Sigmoid colon (tissue), 4 donors: ENCODE results near the gene TRAPPC2.

ENCODE experiments used
- CTCF ChIP-seq, 4 experiments: fragments of 450-650 bp in 3 of 4; fragments of 200-600 bp in 1 of 4; IDR thresholded peaks; one replicate each; pipeline ENCODE4 v1.5.1; 2016 to 2019; ENCODE audit warnings: antibody characterized with exemption in 4 of 4, mild to moderate bottlenecking in 3 of 4, moderate library complexity in 2 of 4
- POLR2A ChIP-seq, 2 donors: fragments of 450-650 bp; IDR thresholded peaks; one replicate each; pipeline ENCODE4 v1.6.1; 2016; ENCODE audit warnings: antibody characterized with exemption in 2 of 2, mild to moderate bottlenecking in 2 of 2, moderate library complexity in 2 of 2
- POLR2AphosphoS5 ChIP-seq, 4 donors: sonication (generic); formaldehyde crosslinking; IDR thresholded peaks; one replicate each; pipeline ENCODE4 v1.6.1; 2017; ENCODE audit warnings: antibody characterized with exemption in 4 of 4

GRCh38 chrX:13676885-13677284, 57.5 kb downstream of the TRAPPC2 start:
- TF ChIP-seq CTCF (IDR thresholded peaks at IDR 0.05) (no peak), POLR2AphosphoS5 (IDR thresholded peaks at IDR 0.05) (no peak), POLR2A (IDR thresholded peaks at IDR 0.05) (no peak)
